HepG2 (cell line): Measurements from ENCODE around the gene LENG1. TPM values are rescaled to one million over a fixed set of nuclear protein-coding genes. Genes with fewer than 3 reads are reported as not detected.

Experiments
- CBX1 ChIP-seq: IDR thresholded peaks from one replicate; pipeline ENCODE4 v1.6.1; 2016; ENCODE audit warnings: antibody characterized with exemption, low read depth
- NFE2L2 ChIP-seq: fragments of 150-350 bp; IDR thresholded peaks from 2 replicates; pipeline ENCODE4 v1.6.1; 2014; ENCODE audit warnings: low read length
- NFIC ChIP-seq: IDR thresholded peaks from 2 replicates; pipeline ENCODE4 v1.6.1; 2012; ENCODE audit warnings: mild to moderate bottlenecking, low read length, inconsistent platforms
- NPAS2 ChIP-seq: sonication (generic); formaldehyde crosslinking; IDR thresholded peaks from 2 replicates; pipeline ENCODE4 v1.8.0; 2022; ENCODE audit warnings: mild to moderate bottlenecking, missing genetic modification reagents, borderline replicate concordance
- RNF2 ChIP-seq: fragments of 450-650 bp; conservative IDR thresholded peaks from 2 replicates; pipeline ENCODE4 v1.6.1; 2016; ENCODE audit warnings: low read depth
- SALL1 ChIP-seq: sonication (generic); formaldehyde crosslinking; IDR thresholded peaks from 2 replicates; pipeline ENCODE4 v1.8.0; 2022; ENCODE audit warnings: mild to moderate bottlenecking, missing genetic modification reagents
- SIX1 ChIP-seq: sonication (generic); formaldehyde crosslinking; IDR thresholded peaks from 2 replicates; pipeline ENCODE4 v1.4.0; 2020; ENCODE audit warnings: missing genetic modification reagents, borderline replicate concordance
- SOX6 ChIP-seq, 2 experiments: fragments of 450-650 bp in 1 of 2; sonication (generic) in 1 of 2; formaldehyde crosslinking in 1 of 2; IDR thresholded peaks; 2 replicates each; pipeline versions ENCODE4 v1.4.0 to v1.6.1; 2017 to 2020; ENCODE audit warnings: antibody characterized with exemption in 1 of 2, mild to moderate bottlenecking in 1 of 2, missing genetic modification reagents in 1 of 2
- ZNF121 ChIP-seq: sonication (generic); formaldehyde crosslinking; IDR thresholded peaks from 2 replicates; pipeline ENCODE4 v1.5.0; 2020; ENCODE audit warnings: mild to moderate bottlenecking, missing genetic modification reagents
- ZNF136 ChIP-seq: sonication (generic); formaldehyde crosslinking; IDR thresholded peaks from 2 replicates; pipeline ENCODE4 v1.8.1; 2022; ENCODE audit warnings: low read depth, mild to moderate bottlenecking, moderate library complexity, missing genetic modification reagents
- ZNF17 ChIP-seq: sonication (generic); formaldehyde crosslinking; IDR thresholded peaks from 2 replicates; pipeline ENCODE4 v1.5.0; 2020; ENCODE audit warnings: mild to moderate bottlenecking, missing genetic modification reagents
- ZNF660 ChIP-seq: sonication (generic); formaldehyde crosslinking; IDR thresholded peaks from 2 replicates; pipeline ENCODE4 v1.5.1; 2020; ENCODE audit warnings: mild to moderate bottlenecking, low read depth, missing genetic modification reagents, borderline replicate concordance
- ZNF747 ChIP-seq: sonication (generic); formaldehyde crosslinking; IDR thresholded peaks from 2 replicates; pipeline ENCODE4 v1.8.1; 2023; ENCODE audit warnings: missing genetic modification reagents, mild to moderate bottlenecking, borderline replicate concordance
- polyA plus RNA-seq, 8 experiments: library from polyadenylated mRNA; depleted of rRNA in 3 of 8; stranded (reverse) in 7 of 8; unstranded in 1 of 8; fragments of >200 nt; fragmentation: Illumina TruSeq in 4 of 8; extraction: Trizol in 4 of 8; gene quantifications; 2 replicates each; pipeline versions ENCODE4 v1.2.1 to v1.2.3, GENCODE V29; 2011 to 2016; ENCODE audit warnings: low read depth in 4 of 8, missing spikeins in 1 of 8, mixed read lengths in 1 of 8; ENCODE audit not compliant: insufficient read depth in 1 of 8
- total RNA-seq, 5 experiments: library from RNA; depleted of rRNA; stranded (reverse); fragments of >200 nt; fragmentation: Illumina TruSeq; extraction: Trizol; gene quantifications; 2 replicates each; pipeline ENCODE4 v1.2.3, GENCODE V29; 2016; ENCODE audit warnings: low read depth in 1 of 5
- TF ChIP-seq, protein P1 (sequence below): sonication (generic); formaldehyde crosslinking; IDR thresholded peaks from 2 replicates; pipeline ENCODE4 v1.8.0; 2022; ENCODE audit warnings: missing genetic modification reagents, low read depth, mild to moderate bottlenecking, borderline replicate concordance
- TF ChIP-seq, protein P2 (sequence below): sonication (generic); formaldehyde crosslinking; IDR thresholded peaks from 2 replicates; pipeline ENCODE4 v1.8.1; 2023; ENCODE audit warnings: missing genetic modification reagents, inconsistent platforms, borderline replicate concordance
- TF ChIP-seq, protein P3 (sequence below): sonication (generic); formaldehyde crosslinking; IDR thresholded peaks from 2 replicates; pipeline ENCODE4 v1.8.1; 2022; ENCODE audit warnings: mild to moderate bottlenecking, missing genetic modification reagents
- TF ChIP-seq, protein P4 (sequence below): sonication (generic); formaldehyde crosslinking; IDR thresholded peaks from 2 replicates; pipeline ENCODE4 v1.4.0; 2020; ENCODE audit warnings: missing genetic modification reagents
- TF ChIP-seq, protein P5 (sequence below): sonication (generic); formaldehyde crosslinking; IDR thresholded peaks from 2 replicates; pipeline ENCODE4 v1.4.0; 2020; ENCODE audit warnings: missing genetic modification reagents, borderline replicate concordance

LENG1 gene
- total and polyA plus RNA-seq, 2 of the 13 experiments (the other 11 are each of a cell fraction or from before 2014, with no cell fraction given) = 1.8 to 3.8 TPM

DNA sequence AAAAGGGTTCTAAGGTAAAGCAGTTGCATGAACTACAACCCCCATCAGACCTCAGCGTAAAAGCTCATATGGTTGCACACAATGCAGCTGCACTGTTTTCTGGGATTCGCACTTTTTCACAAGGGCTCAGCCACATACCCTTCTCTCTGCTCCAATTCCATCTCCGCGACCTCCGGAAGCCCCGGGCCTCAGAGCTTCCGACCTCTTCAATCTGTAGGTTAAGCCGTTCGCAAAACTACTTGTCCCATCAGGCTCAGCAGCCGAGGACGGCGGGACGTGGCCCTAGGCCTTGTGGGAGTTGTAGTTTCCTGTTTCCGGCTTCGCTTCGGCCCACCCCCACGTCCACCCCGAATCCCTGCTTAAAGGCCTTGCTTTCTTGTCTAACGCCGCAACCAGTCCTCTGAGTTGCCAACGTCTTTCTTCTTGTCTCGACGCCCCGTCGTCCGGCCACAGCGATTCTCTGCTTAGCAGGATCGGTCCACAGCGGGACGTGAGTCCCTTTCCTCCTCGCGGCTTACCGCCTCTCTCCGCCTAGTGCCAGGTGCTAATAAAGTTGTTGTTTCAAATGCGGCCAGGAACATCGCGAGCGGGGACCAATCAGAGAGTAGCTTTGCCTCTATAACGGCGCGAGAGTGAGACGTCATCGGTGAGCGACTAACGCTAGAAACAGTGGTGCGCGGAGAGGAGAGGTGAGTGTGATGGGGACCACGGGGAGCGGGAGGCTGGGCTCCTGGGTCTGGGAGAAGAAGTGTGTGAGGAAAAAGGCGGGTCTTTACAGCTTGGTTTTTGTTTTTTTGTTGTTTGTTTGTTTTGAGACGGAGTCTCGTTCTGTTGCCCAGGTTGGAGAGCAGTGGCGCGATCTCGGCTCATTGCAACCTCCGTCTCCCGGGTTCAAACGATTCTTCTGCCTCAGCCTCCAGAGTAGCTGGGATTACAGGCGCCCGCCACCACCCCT is 44.1 kb downstream of the LENG1 start, which contains the start of the genes PRPF31 and TFPT (continued):
- TF ChIP-seq NFIC (0 out of 2 replicates have a peak, but pooled peaks have one; percentile 43), ZNF121 (peak; percentile 51; the same call in 1 of the 2 replicates), SALL1 (peak; percentile 89), ZNF747 (no peak), NFE2L2 (no peak), SIX1 (CRISPR knock-in tag) (no peak; the same call in 1 of the 2 replicates), NPAS2 (CRISPR knock-in tag) (no peak), SOX6 (IDR thresholded peaks at IDR 0.05) (no peak), SOX6 (CRISPR knock-in tag; IDR thresholded peaks at IDR 0.05) (peak; percentile 47; the same call in 1 of the 2 replicates), CBX1 (peak; percentile 77), RNF2 (peak; percentile 80), ZNF136 (0 out of 2 replicates have a peak, but pooled peaks have one; percentile 42), ZNF17 (CRISPR knock-in tag) (no peak), ZNF660 (CRISPR knock-in tag) (no peak)
- TF ChIP-seq, protein P1, sequence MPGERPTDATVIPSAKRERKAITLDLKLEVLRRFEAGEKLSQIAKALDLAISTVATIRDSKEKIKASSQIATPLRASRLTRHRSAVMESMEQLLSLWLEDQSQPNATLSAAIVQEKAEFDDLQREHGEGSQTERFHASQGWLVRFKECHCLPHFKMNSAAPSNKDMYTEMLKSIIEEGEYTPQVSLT (CRISPR knock-in tag) = no peak
- TF ChIP-seq, protein P2, sequence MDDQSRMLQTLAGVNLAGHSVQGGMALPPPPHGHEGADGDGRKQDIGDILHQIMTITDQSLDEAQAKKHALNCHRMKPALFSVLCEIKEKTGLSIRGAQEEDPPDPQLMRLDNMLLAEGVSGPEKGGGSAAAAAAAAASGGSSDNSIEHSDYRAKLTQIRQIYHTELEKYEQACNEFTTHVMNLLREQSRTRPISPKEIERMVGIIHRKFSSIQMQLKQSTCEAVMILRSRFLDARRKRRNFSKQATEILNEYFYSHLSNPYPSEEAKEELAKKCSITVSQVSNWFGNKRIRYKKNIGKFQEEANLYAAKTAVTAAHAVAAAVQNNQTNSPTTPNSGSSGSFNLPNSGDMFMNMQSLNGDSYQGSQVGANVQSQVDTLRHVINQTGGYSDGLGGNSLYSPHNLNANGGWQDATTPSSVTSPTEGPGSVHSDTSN (CRISPR knock-in tag) = no peak
- TF ChIP-seq, protein P3, sequence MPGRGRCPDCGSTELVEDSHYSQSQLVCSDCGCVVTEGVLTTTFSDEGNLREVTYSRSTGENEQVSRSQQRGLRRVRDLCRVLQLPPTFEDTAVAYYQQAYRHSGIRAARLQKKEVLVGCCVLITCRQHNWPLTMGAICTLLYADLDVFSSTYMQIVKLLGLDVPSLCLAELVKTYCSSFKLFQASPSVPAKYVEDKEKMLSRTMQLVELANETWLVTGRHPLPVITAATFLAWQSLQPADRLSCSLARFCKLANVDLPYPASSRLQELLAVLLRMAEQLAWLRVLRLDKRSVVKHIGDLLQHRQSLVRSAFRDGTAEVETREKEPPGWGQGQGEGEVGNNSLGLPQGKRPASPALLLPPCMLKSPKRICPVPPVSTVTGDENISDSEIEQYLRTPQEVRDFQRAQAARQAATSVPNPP = no peak
- TF ChIP-seq, protein P4, sequence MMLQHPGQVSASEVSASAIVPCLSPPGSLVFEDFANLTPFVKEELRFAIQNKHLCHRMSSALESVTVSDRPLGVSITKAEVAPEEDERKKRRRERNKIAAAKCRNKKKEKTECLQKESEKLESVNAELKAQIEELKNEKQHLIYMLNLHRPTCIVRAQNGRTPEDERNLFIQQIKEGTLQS (CRISPR knock-in tag) = peak; percentile 35; the same call in 1 of the 2 replicates
- TF ChIP-seq, protein P5, sequence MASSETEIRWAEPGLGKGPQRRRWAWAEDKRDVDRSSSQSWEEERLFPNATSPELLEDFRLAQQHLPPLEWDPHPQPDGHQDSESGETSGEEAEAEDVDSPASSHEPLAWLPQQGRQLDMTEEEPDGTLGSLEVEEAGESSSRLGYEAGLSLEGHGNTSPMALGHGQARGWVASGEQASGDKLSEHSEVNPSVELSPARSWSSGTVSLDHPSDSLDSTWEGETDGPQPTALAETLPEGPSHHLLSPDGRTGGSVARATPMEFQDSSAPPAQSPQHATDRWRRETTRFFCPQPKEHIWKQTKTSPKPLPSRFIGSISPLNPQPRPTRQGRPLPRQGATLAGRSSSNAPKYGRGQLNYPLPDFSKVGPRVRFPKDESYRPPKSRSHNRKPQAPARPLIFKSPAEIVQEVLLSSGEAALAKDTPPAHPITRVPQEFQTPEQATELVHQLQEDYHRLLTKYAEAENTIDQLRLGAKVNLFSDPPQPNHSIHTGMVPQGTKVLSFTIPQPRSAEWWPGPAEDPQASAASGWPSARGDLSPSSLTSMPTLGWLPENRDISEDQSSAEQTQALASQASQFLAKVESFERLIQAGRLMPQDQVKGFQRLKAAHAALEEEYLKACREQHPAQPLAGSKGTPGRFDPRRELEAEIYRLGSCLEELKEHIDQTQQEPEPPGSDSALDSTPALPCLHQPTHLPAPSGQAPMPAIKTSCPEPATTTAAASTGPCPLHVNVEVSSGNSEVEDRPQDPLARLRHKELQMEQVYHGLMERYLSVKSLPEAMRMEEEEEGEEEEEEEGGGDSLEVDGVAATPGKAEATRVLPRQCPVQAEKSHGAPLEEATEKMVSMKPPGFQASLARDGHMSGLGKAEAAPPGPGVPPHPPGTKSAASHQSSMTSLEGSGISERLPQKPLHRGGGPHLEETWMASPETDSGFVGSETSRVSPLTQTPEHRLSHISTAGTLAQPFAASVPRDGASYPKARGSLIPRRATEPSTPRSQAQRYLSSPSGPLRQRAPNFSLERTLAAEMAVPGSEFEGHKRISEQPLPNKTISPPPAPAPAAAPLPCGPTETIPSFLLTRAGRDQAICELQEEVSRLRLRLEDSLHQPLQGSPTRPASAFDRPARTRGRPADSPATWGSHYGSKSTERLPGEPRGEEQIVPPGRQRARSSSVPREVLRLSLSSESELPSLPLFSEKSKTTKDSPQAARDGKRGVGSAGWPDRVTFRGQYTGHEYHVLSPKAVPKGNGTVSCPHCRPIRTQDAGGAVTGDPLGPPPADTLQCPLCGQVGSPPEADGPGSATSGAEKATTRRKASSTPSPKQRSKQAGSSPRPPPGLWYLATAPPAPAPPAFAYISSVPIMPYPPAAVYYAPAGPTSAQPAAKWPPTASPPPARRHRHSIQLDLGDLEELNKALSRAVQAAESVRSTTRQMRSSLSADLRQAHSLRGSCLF (CRISPR knock-in tag) = no peak
